T-cell (primary cell): ENCODE results near the gene ARMC8. TPM values are rescaled to one million over a fixed set of nuclear protein-coding genes. Genes with fewer than 3 reads are reported as not detected.

Source experiments
- ATAC-seq, 4 experiments: fragments of 200-7000 bp in 3 of 4; fragments of 150-1000 bp in 1 of 4; cut with Tn5 transposase; replicated peaks in 1 of 4; 1 replicate in 3 of 4; 2 replicates in 1 of 4; pipeline ENCODE4 v1.10.0; 2021; ENCODE audit warnings: moderate library complexity in 3 of 4, mild to moderate bottlenecking in 2 of 4, moderate number of reproducible peaks in 1 of 4
- CTCF ChIA-PET, 2 donors: fragments of 300-600 bp; sonication (Branson Sonifier 250); formaldehyde crosslinking; loops; one replicate each; lab custom pipeline; 2022; ENCODE audit warnings: antibody characterized with exemption in 2 of 2; lab: Charles Lee
- POLR2A ChIA-PET, 2 donors: fragments of 300-600 bp; sonication (Branson Sonifier 250); formaldehyde crosslinking; loops; one replicate each; lab custom pipeline; 2022; ENCODE audit warnings: antibody characterized with exemption in 2 of 2; lab: Charles Lee
- DNase-seq, 35 experiments: peaks; one replicate each; pipeline versions ENCODE4 v3.0.0 to v3.0.0-alpha.2; 2013 to 2023
- H3K27ac ChIP-seq: one replicate; pipeline ENCODE4 v1.5.1; 2013; ENCODE audit warnings: low read length
- H3K27me3 ChIP-seq, 2 experiments: replicated peaks in 1 of 2; 1 replicate in 1 of 2; 2 replicates in 1 of 2; pipeline versions ENCODE4 v1.6.1 to v1.7.0; 2013; ENCODE audit warnings: low read length in 1 of 2, mixed read lengths in 1 of 2; ENCODE audit not compliant: control insufficient read depth in 2 of 2, insufficient read depth in 2 of 2; ENCODE audit errors: extremely low read depth in 1 of 2
- H3K36me3 ChIP-seq, 2 donors: 1 replicate in 1 of 2; 2 replicates in 1 of 2; pipeline versions ENCODE4 v1.6.1 to v1.7.0; 2013; ENCODE audit warnings: low read length in 1 of 2; ENCODE audit not compliant: control insufficient read depth in 2 of 2, insufficient read depth in 1 of 2; ENCODE audit errors: extremely low read depth in 1 of 2
- H3K4me1 ChIP-seq, 2 experiments: 1 replicate in 1 of 2; 2 replicates in 1 of 2; pipeline versions ENCODE4 v1.6.1 to v1.7.0; 2013; ENCODE audit warnings: low read length in 2 of 2, mixed read lengths in 1 of 2; ENCODE audit not compliant: insufficient read depth in 2 of 2, control insufficient read depth in 1 of 2; ENCODE audit errors: extremely low read depth in 1 of 2
- H3K4me3 ChIP-seq, 2 donors: 1 replicate in 1 of 2; 2 replicates in 1 of 2; pipeline versions ENCODE4 v1.5.1 to v1.7.0; 2013; ENCODE audit warnings: mild to moderate bottlenecking in 2 of 2, low read length in 1 of 2, moderate library complexity in 1 of 2; ENCODE audit not compliant: control insufficient read depth in 1 of 2; ENCODE audit errors: extremely low read depth in 1 of 2
- H3K9me3 ChIP-seq: 2 replicates; pipeline ENCODE4 v1.7.0; 2013
- H3K27ac Mint-ChIP-seq, 2 donors: one replicate each; pipeline ENCODE4 v1.8.0; 2020 to 2021; ENCODE audit warnings: mild to moderate bottlenecking in 2 of 2, mixed read lengths in 2 of 2
- H3K27me3 Mint-ChIP-seq, 2 donors: one replicate each; pipeline ENCODE4 v1.8.0; 2021 to 2022; ENCODE audit warnings: mixed read lengths in 2 of 2
- H3K36me3 Mint-ChIP-seq: one replicate; pipeline ENCODE4 v1.8.0; 2021; ENCODE audit warnings: mixed read lengths
- H3K4me1 Mint-ChIP-seq, 3 donors: one replicate each; pipeline ENCODE4 v1.8.0; 2020 to 2022; ENCODE audit warnings: mixed read lengths in 3 of 3, mild to moderate bottlenecking in 1 of 3
- H3K4me3 Mint-ChIP-seq, 3 donors: one replicate each; pipeline ENCODE4 v1.8.0; 2020 to 2022; ENCODE audit warnings: mild to moderate bottlenecking in 3 of 3, mixed read lengths in 3 of 3, moderate library complexity in 3 of 3
- H3K9me3 Mint-ChIP-seq, 3 donors: one replicate each; pipeline ENCODE4 v1.8.0; 2020 to 2022; ENCODE audit warnings: mixed read lengths in 3 of 3
- WGBS: methylation state at CpG from one replicate; pipeline ENCODE4 v1.1.5; 2013; ENCODE audit warnings: missing lambda C conversion rate; ENCODE audit not compliant: insufficient coverage; 5-methylcytosine and 5-hydroxymethylcytosine counted together
- total RNA-seq, 35 experiments: library from RNA in 6 of 35; stranded (reverse) in 6 of 35; fragments of 120-200 nt in 1 of 35; gene quantifications; one replicate each; pipeline versions ENCODE4 v1.2.1 to v1.2.4 and lab custom pipeline; 2013 to 2026

The ARMC8 gene
- total RNA-seq, 5 donors from 2014 or later (not counting 1 experiment from before 2014, with no cell fraction given), result 55.0 to 79.8 (median 58.6) TPM

DNA sequence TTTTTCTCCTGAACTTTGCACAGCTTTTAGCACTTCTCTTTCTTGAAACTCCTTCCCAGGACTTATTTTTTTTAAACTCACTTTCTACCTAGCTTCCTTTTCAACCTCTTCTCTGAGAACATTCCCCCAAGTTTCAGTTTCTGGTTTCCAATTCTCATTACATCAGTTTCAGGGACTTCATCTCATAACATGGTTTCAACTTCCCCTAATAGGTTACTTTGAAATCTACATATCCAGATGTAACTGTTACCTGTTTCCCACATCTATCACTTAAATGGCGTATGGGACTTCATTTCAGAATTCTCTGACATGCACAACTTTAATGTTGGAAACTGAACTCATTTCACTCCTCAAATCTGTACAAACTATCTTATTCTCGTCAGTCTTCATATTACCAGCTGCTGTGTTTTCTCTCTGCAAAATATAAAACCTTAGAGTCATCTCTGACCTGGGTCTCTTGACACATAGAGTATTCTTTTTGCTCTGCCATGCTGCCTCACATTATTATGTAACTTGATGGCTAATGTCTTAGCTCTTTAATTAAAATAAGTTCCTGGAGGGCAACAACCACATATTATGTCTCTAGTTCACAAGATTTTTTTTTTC lies 84.2 kb downstream of the ARMC8 start:
- POLR2A ChIA-PET, result no interaction called here

DNA sequence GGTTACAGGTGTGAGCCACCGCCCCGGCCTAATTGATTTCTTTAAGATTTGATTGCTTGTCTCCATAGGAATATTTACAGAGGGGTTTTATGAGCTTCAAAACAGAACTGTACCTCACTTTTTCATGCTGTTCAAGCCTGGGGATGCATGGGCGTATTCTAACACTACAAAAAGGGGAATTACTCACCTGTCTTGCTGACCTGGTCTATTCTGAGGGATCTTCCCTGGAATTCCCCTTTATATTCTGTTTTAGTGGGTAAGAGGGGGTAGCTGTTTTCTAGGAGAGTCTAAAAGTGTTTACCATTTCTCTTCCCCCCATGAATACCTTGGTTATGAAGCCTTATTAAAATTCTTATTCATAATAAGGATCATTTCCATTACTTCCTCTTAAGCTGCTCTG lies 94.5 kb downstream of the ARMC8 start:
- ATAC-seq (no peak), DNase-seq (no peak)
- Mint-ChIP-seq H3K4me3 (no peak overlapping the region), H3K27me3 (no peaks in the 10 kb centered on the region), H3K36me3 (peaks cover 21% of the 10 kb centered on the region), H3K27ac (no peak overlapping the region), H3K9me3 (no peaks in the 10 kb centered on the region), H3K4me1 (no peaks in the 10 kb centered on the region)
- ChIA-PET CTCF (no interaction called here), POLR2A (no interaction called here)
- Histone ChIP-seq H3K36me3 (peaks cover 4 to 24% of the 10 kb centered on the region in 2 donors), H3K27me3 (no peaks in the 10 kb centered on the region), H3K27ac (no peak overlapping the region), H3K4me1 (no peaks in the 10 kb centered on the region), H3K9me3 (no peaks in the 10 kb centered on the region), H3K4me3 (no peak overlapping the region)
- no CpG with 5 or more reads among the region's 3 CpGs for WGBS

More for the DNA sequence above, 84.2 kb downstream of the ARMC8 start:
- H3K27ac Mint-ChIP-seq, result no peak overlapping the region
- 93% methylated on average over 2 of the region's 2 CpGs for WGBS
- CTCF ChIA-PET, result interaction anchor here (0.7 to 0.9 kb wide), 3 partner anchors 58 to 189 kb away, joined by 3 to 4 read pairs (median 3); no protein-coding TSS in a partner anchor
- Histone ChIP-seq H3K27ac (no peak overlapping the region), H3K27me3 (no peaks in the 10 kb centered on the region), H3K4me1 (no peaks in the 10 kb centered on the region), H3K36me3 (peaks cover 10 to 63% of the 10 kb centered on the region in 2 donors), H3K4me3 (no peak overlapping the region), H3K9me3 (no peaks in the 10 kb centered on the region)
- no peaks in the 10 kb centered on the region for H3K9me3 Mint-ChIP-seq
- H3K4me3 Mint-ChIP-seq, result no peak overlapping the region
- DNase-seq, result no peak
- no peak for ATAC-seq
- H3K27me3 Mint-ChIP-seq, result no peaks in the 10 kb centered on the region
- H3K4me1 Mint-ChIP-seq, result peaks cover 0 to 2% (median 0%) of the 10 kb centered on the region in 3 donors
- H3K36me3 Mint-ChIP-seq, result peaks cover 62% of the 10 kb centered on the region

GRCh38 chr3:138282836-138283235 lies 95.7 kb downstream of the ARMC8 start:
- ATAC-seq (no peak), DNase-seq (no peak)
- ChIA-PET POLR2A (no interaction called here), CTCF (interaction anchor here in 1 of 2 donors (0.5 kb wide), 1 partner anchor 309 kb away, joined by 3 read pairs; no protein-coding TSS in a partner anchor)
- Mint-ChIP-seq H3K27me3 (no peaks in the 10 kb centered on the region), H3K9me3 (no peaks in the 10 kb centered on the region), H3K4me1 (no peaks in the 10 kb centered on the region), H3K4me3 (no peak overlapping the region), H3K36me3 (peaks cover 13% of the 10 kb centered on the region), H3K27ac (no peak overlapping the region)
- Histone ChIP-seq H3K4me1 (no peaks in the 10 kb centered on the region), H3K9me3 (no peaks in the 10 kb centered on the region), H3K27me3 (no peaks in the 10 kb centered on the region), H3K36me3 (peaks cover 4 to 36% of the 10 kb centered on the region in 2 donors), H3K4me3 (no peak overlapping the region), H3K27ac (no peak overlapping the region)
- no CpG with 5 or more reads among the region's 2 CpGs for WGBS

DNA sequence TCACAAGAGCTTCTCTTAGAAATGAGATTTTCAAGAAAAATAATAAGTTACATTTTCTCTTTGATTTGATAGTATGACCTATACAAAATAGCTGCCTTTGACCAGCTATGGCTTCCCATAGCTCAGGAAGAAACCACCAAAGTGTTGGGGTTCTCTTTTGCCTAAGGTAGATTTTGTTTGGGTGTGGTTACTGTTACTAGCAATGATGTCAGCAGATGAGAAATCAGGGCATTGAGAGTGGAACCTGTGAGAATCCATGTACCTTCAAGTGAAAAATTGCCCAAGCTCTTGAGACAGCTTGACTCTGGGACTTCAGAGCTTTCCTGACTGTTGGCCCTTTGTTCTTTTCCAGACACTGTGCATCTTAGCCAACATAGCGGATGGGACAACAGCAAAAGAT lies 97.0 kb downstream of the ARMC8 start:
- H3K4me3 Mint-ChIP-seq, result no peak overlapping the region
- POLR2A ChIA-PET, result interaction anchor here in 1 of 2 donors (1.0 kb wide), 1 partner anchor 13 kb away, joined by 3 read pairs; no protein-coding TSS in a partner anchor
- Histone ChIP-seq H3K36me3 (peaks cover 0 to 47% of the 10 kb centered on the region in 2 donors), H3K9me3 (no peaks in the 10 kb centered on the region), H3K27ac (no peak overlapping the region), H3K4me3 (no peak overlapping the region), H3K27me3 (no peaks in the 10 kb centered on the region), H3K4me1 (no peaks in the 10 kb centered on the region)
- ATAC-seq, result no peak
- no peaks in the 10 kb centered on the region for H3K9me3 Mint-ChIP-seq
- H3K36me3 Mint-ChIP-seq, result peaks cover 15% of the 10 kb centered on the region
- no peak for DNase-seq
- H3K27ac Mint-ChIP-seq, result no peak overlapping the region
- H3K4me1 Mint-ChIP-seq, result no peaks in the 10 kb centered on the region
- no peaks in the 10 kb centered on the region for H3K27me3 Mint-ChIP-seq
- CTCF ChIA-PET, result no interaction called here
- WGBS, result no CpG with 5 or more reads among the region's 1 CpG

DNA sequence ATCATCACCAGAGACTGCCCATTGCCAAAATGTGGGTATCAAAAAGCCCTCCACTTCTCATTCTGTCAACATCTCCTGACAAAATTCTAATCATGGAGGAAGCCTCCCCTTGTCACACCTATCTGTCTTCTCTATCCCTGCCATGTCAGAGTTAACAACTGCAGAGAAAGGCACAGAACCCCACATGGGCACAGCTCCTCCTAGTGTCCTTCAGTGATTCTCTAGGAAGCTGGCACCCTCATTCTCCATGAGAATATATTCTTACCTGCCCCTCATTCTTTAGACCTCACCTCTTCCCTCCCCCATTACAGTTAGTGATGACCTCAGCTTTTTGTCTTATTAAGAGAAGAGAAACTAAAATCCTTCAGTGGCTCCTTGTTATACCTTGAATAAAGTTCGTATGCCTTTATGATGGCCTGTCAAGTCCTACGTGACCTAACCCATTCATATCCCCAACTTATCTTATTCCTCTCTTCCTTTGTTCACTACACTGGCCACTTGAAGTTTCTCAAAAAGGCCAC lies 97.9 kb downstream of the ARMC8 start:
- Histone ChIP-seq H3K9me3 (no peaks in the 10 kb centered on the region), H3K36me3 (peaks cover 0 to 56% of the 10 kb centered on the region in 2 donors), H3K4me1 (no peaks in the 10 kb centered on the region), H3K27ac (no peak overlapping the region), H3K4me3 (no peak overlapping the region), H3K27me3 (no peaks in the 10 kb centered on the region)
- ChIA-PET CTCF (interaction anchor here in 1 of 2 donors (0.7 kb wide), 1 partner anchor 43 kb away, joined by 3 read pairs; no protein-coding TSS in a partner anchor), POLR2A (interaction anchor here in 1 of 2 donors (0.5 kb wide), 1 partner anchor 81 kb away, joined by 3 read pairs; no protein-coding TSS in a partner anchor)
- Mint-ChIP-seq H3K4me3 (no peak overlapping the region), H3K9me3 (no peaks in the 10 kb centered on the region), H3K27ac (no peak overlapping the region), H3K27me3 (no peaks in the 10 kb centered on the region), H3K36me3 (peaks cover 21% of the 10 kb centered on the region), H3K4me1 (no peaks in the 10 kb centered on the region)
- DNase-seq (no peak), ATAC-seq (no peak)
- WGBS, result no CpG with 5 or more reads among the region's 2 CpGs

DNA sequence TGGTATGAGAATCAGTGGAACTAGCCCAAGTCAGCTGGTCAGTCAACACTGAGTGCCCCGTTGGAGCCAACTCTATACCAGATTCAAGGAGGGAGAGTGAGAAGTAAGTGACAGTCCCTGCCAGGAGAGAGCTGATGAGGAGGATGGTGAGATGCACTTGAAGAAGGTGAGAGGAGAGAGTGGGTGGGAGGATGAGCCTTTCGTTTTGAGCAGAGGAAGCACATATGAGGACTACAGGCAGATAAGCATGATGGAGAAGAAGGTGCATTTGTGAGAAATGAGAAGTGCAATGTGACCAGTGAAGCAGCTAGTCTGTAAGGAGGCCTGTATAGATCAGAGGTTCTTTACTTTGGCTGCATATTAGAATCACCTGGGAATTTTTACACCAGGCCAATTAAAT lies 102.2 kb downstream of the ARMC8 start:
- H3K27ac ChIP-seq, result no peak overlapping the region
- no peaks in the 10 kb centered on the region for H3K27me3 Mint-ChIP-seq
- ChIA-PET CTCF (no interaction called here), POLR2A (no interaction called here)
- DNase-seq (no peak), ATAC-seq (no peak)
- no peak overlapping the region for H3K27ac Mint-ChIP-seq
- no peaks in the 10 kb centered on the region for H3K4me1 ChIP-seq
- WGBS, result 67% methylated on average over 1 of the region's 2 CpGs
- H3K36me3 Mint-ChIP-seq, result peaks cover 42% of the 10 kb centered on the region
- H3K4me3 Mint-ChIP-seq, result no peak overlapping the region
- H3K9me3 Mint-ChIP-seq, result no peaks in the 10 kb centered on the region
- H3K36me3 ChIP-seq, result peaks cover 3 to 81% of the 10 kb centered on the region in 2 donors
- no peaks in the 10 kb centered on the region for H3K27me3 ChIP-seq
- H3K9me3 ChIP-seq, result no peaks in the 10 kb centered on the region
- H3K4me3 ChIP-seq, result no peak overlapping the region
- no peaks in the 10 kb centered on the region for H3K4me1 Mint-ChIP-seq
